ENCODE data around the gene ALKBH4.

GRCh38 chr7:102453319-102453718, 11.3 kb downstream of the ALKBH4 start:
- TF ChIP-seq TAF1 (IDR thresholded peaks at IDR 0.05; ENCODE audit: low read depth) = no peak
- TF ChIP-seq EP300 (IDR thresholded peaks at IDR 0.05; ENCODE audit: borderline replicate concordance) = no peak
- TF ChIP-seq RAD21 (IDR thresholded peaks at IDR 0.05; ENCODE audit: low read depth) = no peak
- TF ChIP-seq CREB1 (IDR thresholded peaks at IDR 0.05; ENCODE audit: low read depth) = no peak
- no peak for TF ChIP-seq FOXM1 (IDR thresholded peaks at IDR 0.05; ENCODE audit: borderline replicate concordance, low read depth)
- TF ChIP-seq USF1 (IDR thresholded peaks at IDR 0.05) = no peak
- TF ChIP-seq REST (IDR thresholded peaks at IDR 0.05; ENCODE audit: low read depth) = no peak
- no peak for TF ChIP-seq MAX (IDR thresholded peaks at IDR 0.05)
- TF ChIP-seq YY1 (IDR thresholded peaks at IDR 0.05; ENCODE audit: low read depth) = no peak

Data from Ishikawa (cell line).